Heart left ventricle (tissue), 16 donors: ENCODE results near the gene MSI2. TPM values are rescaled to one million over a fixed set of nuclear protein-coding genes. Genes with fewer than 3 reads are reported as not detected.

ENCODE experiments used
- ATAC-seq, 4 donors: fragments of 200-7000 bp; cut with Tn5 transposase; one replicate each; pipeline ENCODE4 v1.9.1; 2020 to 2022; ENCODE audit warnings: moderate library complexity in 4 of 4, mild to moderate bottlenecking in 3 of 4, moderate number of reproducible peaks in 1 of 4
- DNase-seq, 5 donors: peaks; one replicate each; pipeline ENCODE4 v3.0.0-alpha.2; 2020
- H3K27ac ChIP-seq, 12 donors: fragments of 200-600 bp; sonication (generic) in 4 of 12; one replicate each; pipeline versions ENCODE4 v1.5.0 to v1.8.0; 2016 to 2022; ENCODE audit warnings: mild to moderate bottlenecking in 2 of 12
- H3K27me3 ChIP-seq, 9 donors: fragments of 200-600 bp; sonication (generic) in 2 of 9; one replicate each; pipeline versions ENCODE4 v1.5.1 to v1.8.0; 2016 to 2022; ENCODE audit warnings: mild to moderate bottlenecking in 3 of 9
- H3K36me3 ChIP-seq, 9 donors: fragments of 200-600 bp; sonication (generic) in 2 of 9; one replicate each; pipeline versions ENCODE4 v1.5.0 to v1.8.0; 2018 to 2022; ENCODE audit warnings: mild to moderate bottlenecking in 2 of 9
- H3K4me1 ChIP-seq, 12 donors: fragments of 200-600 bp; sonication (generic) in 4 of 12; one replicate each; pipeline versions ENCODE4 v1.5.0 to v1.8.0; 2016 to 2022; ENCODE audit warnings: mild to moderate bottlenecking in 3 of 12
- H3K4me3 ChIP-seq, 12 donors: fragments of 200-600 bp; sonication (generic) in 4 of 12; one replicate each; pipeline versions ENCODE4 v1.5.0 to v1.8.0; 2017 to 2022; ENCODE audit warnings: mild to moderate bottlenecking in 9 of 12, moderate library complexity in 4 of 12
- H3K9me3 ChIP-seq, 12 donors: fragments of 200-600 bp; sonication (generic) in 4 of 12; one replicate each; pipeline versions ENCODE4 v1.5.0 to v1.8.0; 2016 to 2022; ENCODE audit warnings: mild to moderate bottlenecking in 1 of 12
- CTCF ChIP-seq, 12 donors: fragments of 200-600 bp; sonication (generic) in 4 of 12; IDR thresholded peaks; one replicate each; pipeline versions ENCODE4 v1.5.0 to v1.8.0; 2018 to 2022; ENCODE audit warnings: antibody characterized with exemption in 12 of 12, mild to moderate bottlenecking in 5 of 12
- POLR2A ChIP-seq, 2 donors: fragments of 450-650 bp; IDR thresholded peaks; one replicate each; pipeline ENCODE4 v1.6.1; 2017; ENCODE audit warnings: antibody characterized with exemption in 2 of 2, mild to moderate bottlenecking in 2 of 2, moderate library complexity in 2 of 2
- WGBS, 4 donors: extraction: QIAGEN DNeasy Blood & Tissue Kit in 2 of 4; methylation state at CpG; one replicate each; pipeline versions ENCODE4 v1.1.5 to v1.1.7; 2013 to 2018; 5-methylcytosine and 5-hydroxymethylcytosine counted together
- intact Hi-C, 10 donors: fragments of 100-400 bp; cut with DNase I; formaldehyde crosslinking; loops; one replicate each; pipeline versions ENCODE4 v1.11.1 to v1.14.2; 2022
- polyA plus RNA-seq, 2 donors: library from polyadenylated mRNA; stranded (reverse); fragments of 200-250 nt; gene quantifications; one replicate each; pipeline ENCODE4 v1.2.3, GENCODE V29; 2013
- total RNA-seq, 9 donors: library from RNA; depleted of rRNA in 2 of 9; stranded (reverse); fragments of >200 nt in 2 of 9; fragmentation: NEBNext Ultra II Directional in 3 of 9; extraction: Animal tissue kit (Norgen Biotek cat#: 25700) in 3 of 9; gene quantifications; one replicate each; pipeline versions ENCODE4 v1.1.0 to v1.2.4, GENCODE V29; 2016 to 2023
- donor health status: ischemic (EF 13 %, LVEDD 7.1; RV severe dilation, severe dysfunction).
- donor health status: healthy with polysubstance abuse.
- donor health status: DM: no; HTN: yes; CAD: no.
- donor health status: DM: no; HTN: no; CAD: no.
- donor health status: ischemic (EF 25% LVEDD 6.9; RV normal size, moderate dysfunction).
- donor health status: ischemic (EF 25% LVEDD 5.7; RV mildly dilated, moderate dysfunction).
- donor health status: healthy.
- donor health status: DM: yes; HTN: yes; CAD: no.
- donor health status: ischemic (EF 35%, LVEDD 5.7; RV mildly dilated, moderate dysfunction).
- donor health status: nonischemic (EF 11% LVEDD 7.7; RV severe dilation, severe dysfunction).
- donor health status: DM: yes; HTN: yes; CAD: no.
- donor health status: PGD.
- donor health status: ischemic (EF 29% LVEDD 5.4; RV normal size, mild dysfunction).
- donor health status: nonischemic (EF 23%, LVEDD 6.1; RV moderate dilation, normal function).

Gene MSI2
- total and polyA plus RNA-seq, 11 donors, result 35.9 to 120 (median 104) TPM

DNA sequence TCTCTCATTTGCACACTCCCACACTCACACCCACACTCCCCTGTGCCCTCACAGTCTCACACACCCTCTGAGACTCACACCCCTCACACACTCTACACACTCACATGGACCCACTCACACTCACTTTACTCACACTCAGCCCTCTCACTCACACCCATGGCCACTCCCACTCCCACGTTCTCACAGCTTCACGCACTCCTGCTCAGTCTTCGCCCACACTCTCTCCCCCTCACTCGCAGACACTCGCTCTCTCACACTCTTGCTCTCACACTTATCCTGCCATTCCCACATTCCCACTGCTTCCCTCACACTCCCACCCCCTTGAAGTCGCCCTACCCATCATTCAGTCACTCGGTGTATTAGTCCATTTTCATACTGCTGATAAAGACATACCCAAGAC, 440.9 kb downstream of the MSI2 start:
- no peaks in the 10 kb centered on the region for H3K27me3 ChIP-seq
- ATAC-seq, result no peak
- no peak overlapping the region for H3K4me3 ChIP-seq
- H3K36me3 ChIP-seq, result no peaks in the 10 kb centered on the region
- TF ChIP-seq CTCF (IDR thresholded peaks at IDR 0.05), result no peak
- no peak for TF ChIP-seq POLR2A (IDR thresholded peaks at IDR 0.05)
- DNase-seq, result no peak
- intact Hi-C loops, result loop anchor here in 1 of 10 donors (10.0 kb wide), 1 partner anchor 542 kb away; no protein-coding TSS in a partner anchor
- no peaks in the 10 kb centered on the region for H3K9me3 ChIP-seq
- no peak overlapping the region for H3K27ac ChIP-seq
- WGBS, 4 donors, result 90 to 94% (median 92%) methylated on average over 7 of the region's 7 CpGs
- H3K4me1 ChIP-seq, result peaks cover 0 to 9% (median 0%) of the 10 kb centered on the region in 12 donors

- ATAC-seq (no peak), DNase-seq (no peak)
- Histone ChIP-seq H3K4me3 (no peak overlapping the region), H3K36me3 (no peaks in the 10 kb centered on the region), H3K9me3 (no peaks in the 10 kb centered on the region), H3K27ac (no peak overlapping the region), H3K4me1 (peaks cover 0 to 9% (median 0%) of the 10 kb centered on the region in 12 donors), H3K27me3 (no peaks in the 10 kb centered on the region)
- intact Hi-C loops, result loop anchor here in 1 of 10 donors (10.0 kb wide), 1 partner anchor 543 kb away; no protein-coding TSS in a partner anchor
- 72 to 77% (median 74%) methylated on average over 12 of the region's 12 CpGs for WGBS, 4 donors
- TF ChIP-seq POLR2A (IDR thresholded peaks at IDR 0.05), result no peak
- TF ChIP-seq CTCF (IDR thresholded peaks at IDR 0.05), result no peak
These were observed 441.8 kb downstream of the MSI2 start for GRCh38 chr17:57697891-57698711.

- H3K4me1 ChIP-seq, result peaks cover 0 to 9% (median 0%) of the 10 kb centered on the region in 12 donors
- no peak overlapping the region for H3K27ac ChIP-seq
- no peak for DNase-seq
- WGBS, 4 donors, result 78 to 88% (median 79%) methylated on average over 9 of the region's 9 CpGs
- intact Hi-C loops, result loop anchor here in 1 of 10 donors (10.0 kb wide), 1 partner anchor 545 kb away; no protein-coding TSS in a partner anchor
- H3K9me3 ChIP-seq, result no peaks in the 10 kb centered on the region
- no peak for TF ChIP-seq CTCF (IDR thresholded peaks at IDR 0.05)
- no peak for ATAC-seq
- H3K4me3 ChIP-seq, result no peak overlapping the region
- no peaks in the 10 kb centered on the region for H3K36me3 ChIP-seq
- H3K27me3 ChIP-seq, result no peaks in the 10 kb centered on the region
These were observed 443.5 kb downstream of the MSI2 start for GRCh38 chr17:57699751-57700219.

- no peaks in the 10 kb centered on the region for H3K9me3 ChIP-seq
- intact Hi-C loops, result no loop called here
- H3K27me3 ChIP-seq, result no peaks in the 10 kb centered on the region
- peaks cover 0 to 9% (median 0%) of the 10 kb centered on the region in 12 donors for H3K4me1 ChIP-seq
- no peak for TF ChIP-seq POLR2A (IDR thresholded peaks at IDR 0.05)
- TF ChIP-seq CTCF (IDR thresholded peaks at IDR 0.05), result no peak
- ATAC-seq, result no peak
- no peak overlapping the region for H3K27ac ChIP-seq
- H3K36me3 ChIP-seq, result no peaks in the 10 kb centered on the region
- no peak for DNase-seq
- 94 to 100% (median 97%) methylated on average over 5 of the region's 5 CpGs for WGBS, 4 donors
- no peak overlapping the region for H3K4me3 ChIP-seq
These were observed 444.8 kb downstream of the MSI2 start for GRCh38 chr17:57701124-57701523.
